Measurements from ENCODE around the gene SON.
A peak's percentile ranks its signal among the peaks of the same experiment; 100 is the strongest.

The SON gene

GRCh38 chr21:33587792-33588484 lies 45.1 kb downstream of the SON start:
- Histone ChIP-seq H3K4me3 (ENCODE audit: low read length in 2 of 2) (peak overlapping the region; percentile 91 to 95), H3K4ac (ENCODE audit: low read length) (no peak overlapping the region), H4K8ac (ENCODE audit: low read depth, low read length) (peak overlapping the region; percentile 65), H2BK120ac (ENCODE audit: low read depth, low read length) (no peak overlapping the region), H2AFZ (ENCODE audit: low read length) (peak overlapping the region; percentile 95), H3K9ac (ENCODE audit: low read depth, low read length, poor library complexity) (peak overlapping the region; percentile 91), H3K27me3 (ENCODE audit: control insufficient read depth in 3 of 3, insufficient read depth in 3 of 3, low read depth in 1 of 3, low read length in 3 of 3) (no peaks in the 10 kb centered on the region), H2BK12ac (ENCODE audit: low read length) (no peak overlapping the region), H3K36me3 (replicated peaks in 1 of 2; ENCODE audit: control insufficient read depth in 2 of 2, insufficient read depth in 2 of 2, low read length in 2 of 2) (peaks cover 3 to 49% of the 10 kb centered on the region in 2 donors), H2BK5ac (ENCODE audit: low read length) (peak overlapping the region; percentile 82), H3K14ac (ENCODE audit: low read length) (peak overlapping the region; percentile 82), H2BK15ac (ENCODE audit: low read length) (peak overlapping the region; percentile 58), H3K27ac (replicated peaks; ENCODE audit: low read length) (peak overlapping the region; percentile 77), H4K91ac (ENCODE audit: low read depth, low read length, poor library complexity) (no peak overlapping the region), H3K4me1 (ENCODE audit: control insufficient read depth in 2 of 2, insufficient read depth in 1 of 2, low read depth in 1 of 2, low read length in 2 of 2) (peaks cover 4 to 7% of the 10 kb centered on the region in 2 donors), H2AK5ac (ENCODE audit: low read depth, low read length) (peak overlapping the region; percentile 75), H3K9me3 (replicated peaks in 1 of 2; ENCODE audit: control insufficient read depth in 2 of 2, insufficient read depth in 1 of 2, low read depth in 1 of 2, low read length in 2 of 2) (peaks cover 1 to 5% of the 10 kb centered on the region in 2 donors), H3K18ac (ENCODE audit: low read length) (peak overlapping the region; percentile 94), H3K79me1 (ENCODE audit: low read depth, low read length) (peaks cover 4% of the 10 kb centered on the region), H3K4me2 (ENCODE audit: insufficient read depth, low read length, poor library complexity, severe bottlenecking) (peak overlapping the region; percentile 89), H3K23ac (ENCODE audit: low read depth, low read length, poor library complexity) (peak overlapping the region; percentile 98)
- DNase-seq (ENCODE audit: low spot score): peak; percentile 23
- WGBS, 2 donors (ENCODE audit: extremely low coverage in 2 of 2, insufficient read length in 2 of 2, insufficient replicate concordance in 1 of 2): no CpG with 5 or more reads among the region's 57 CpGs

- H3K23ac ChIP-seq (ENCODE audit: low read depth, low read length, poor library complexity): peak within 1 kb of the TSS; percentile 98
- H3K14ac ChIP-seq (ENCODE audit: low read length): peak within 1 kb of the TSS; percentile 82
- no peak within 1 kb of the TSS for H4K91ac ChIP-seq (ENCODE audit: low read depth, low read length, poor library complexity)
- H2BK15ac ChIP-seq (ENCODE audit: low read length): peak within 1 kb of the TSS; percentile 58
- H4K8ac ChIP-seq (ENCODE audit: low read depth, low read length): peak within 1 kb of the TSS; percentile 65
- peaks cover 4 to 7% of the 10 kb centered on the region in 2 donors for H3K4me1 ChIP-seq (ENCODE audit: control insufficient read depth in 2 of 2, insufficient read depth in 1 of 2, low read depth in 1 of 2, low read length in 2 of 2)
- H3K9me3 ChIP-seq (replicated peaks in 1 of 2; ENCODE audit: control insufficient read depth in 2 of 2, insufficient read depth in 1 of 2, low read depth in 1 of 2, low read length in 2 of 2): peaks cover 1 to 5% of the 10 kb centered on the region in 2 donors
- peak within 1 kb of the TSS; percentile 95 for H2AFZ ChIP-seq (ENCODE audit: low read length)
- H3K79me1 ChIP-seq (ENCODE audit: low read depth, low read length): peaks cover 4% of the 10 kb centered on the region
- peak within 1 kb of the TSS; percentile 77 for H3K27ac ChIP-seq (replicated peaks; ENCODE audit: low read length)
- H3K36me3 ChIP-seq (replicated peaks in 1 of 2; ENCODE audit: control insufficient read depth in 2 of 2, insufficient read depth in 2 of 2, low read length in 2 of 2): peaks cover 3 to 45% of the 10 kb centered on the region in 2 donors
- H2BK5ac ChIP-seq (ENCODE audit: low read length): peak within 1 kb of the TSS; percentile 82
- H2BK120ac ChIP-seq (ENCODE audit: low read depth, low read length): no peak within 1 kb of the TSS
- no peaks in the 10 kb centered on the region for H3K27me3 ChIP-seq (ENCODE audit: control insufficient read depth in 3 of 3, insufficient read depth in 3 of 3, low read depth in 1 of 3, low read length in 3 of 3)
- H3K4me3 ChIP-seq (ENCODE audit: low read length in 2 of 2): peak within 1 kb of the TSS; percentile 91 to 95
- peak within 1 kb of the TSS; percentile 94 for H3K18ac ChIP-seq (ENCODE audit: low read length)
- no peak within 1 kb of the TSS for H2BK12ac ChIP-seq (ENCODE audit: low read length)
- WGBS, 2 donors (ENCODE audit: extremely low coverage in 2 of 2, insufficient read length in 2 of 2, insufficient replicate concordance in 1 of 2): no CpG with 5 or more reads among the region's 78 CpGs
- peak within 1 kb of the TSS; percentile 75 for H2AK5ac ChIP-seq (ENCODE audit: low read depth, low read length)
- no peak within 1 kb of the TSS for H3K4ac ChIP-seq (ENCODE audit: low read length)
- peak within 1 kb of the TSS; percentile 91 for H3K9ac ChIP-seq (ENCODE audit: low read depth, low read length, poor library complexity)
- peak; percentile 90 for DNase-seq (ENCODE audit: low spot score)
- peak within 1 kb of the TSS; percentile 89 for H3K4me2 ChIP-seq (ENCODE audit: insufficient read depth, low read length, poor library complexity, severe bottlenecking)
These were observed 45.9 kb downstream of the SON start, which contains the start of gene DONSON for GRCh38 chr21:33588485-33589335. Gene DONSON (minus strand): TSS chr21:33588684. CDS start chr21:33588641, 43 bp downstream.

GRCh38 chr21:33598051-33598450 lies 55.2 kb downstream of the SON start:
- Histone ChIP-seq H2AK5ac (ENCODE audit: low read depth, low read length) (no peak overlapping the region), H3K27me3 (ENCODE audit: control insufficient read depth in 3 of 3, insufficient read depth in 3 of 3, low read depth in 1 of 3, low read length in 3 of 3) (no peaks in the 10 kb centered on the region), H3K9me3 (replicated peaks in 1 of 2; ENCODE audit: control insufficient read depth in 2 of 2, insufficient read depth in 1 of 2, low read depth in 1 of 2, low read length in 2 of 2) (no peaks in the 10 kb centered on the region), H3K79me1 (ENCODE audit: low read depth, low read length) (no peaks in the 10 kb centered on the region), H2BK15ac (ENCODE audit: low read length) (no peak overlapping the region), H2BK120ac (ENCODE audit: low read depth, low read length) (no peak overlapping the region), H2AFZ (ENCODE audit: low read length) (no peak overlapping the region), H3K4me3 (ENCODE audit: low read length in 2 of 2) (no peak overlapping the region), H2BK5ac (ENCODE audit: low read length) (no peak overlapping the region), H3K23ac (ENCODE audit: low read depth, low read length, poor library complexity) (no peak overlapping the region), H3K4me2 (ENCODE audit: insufficient read depth, low read length, poor library complexity, severe bottlenecking) (no peak overlapping the region), H2BK12ac (ENCODE audit: low read length) (no peak overlapping the region), H3K4ac (ENCODE audit: low read length) (no peak overlapping the region), H3K4me1 (ENCODE audit: control insufficient read depth in 2 of 2, insufficient read depth in 1 of 2, low read depth in 1 of 2, low read length in 2 of 2) (no peaks in the 10 kb centered on the region), H4K8ac (ENCODE audit: low read depth, low read length) (no peak overlapping the region), H3K9ac (ENCODE audit: low read depth, low read length, poor library complexity) (no peak overlapping the region), H3K14ac (ENCODE audit: low read length) (no peak overlapping the region), H3K27ac (replicated peaks; ENCODE audit: low read length) (no peak overlapping the region), H3K18ac (ENCODE audit: low read length) (no peak overlapping the region), H3K36me3 (replicated peaks in 1 of 2; ENCODE audit: control insufficient read depth in 2 of 2, insufficient read depth in 2 of 2, low read length in 2 of 2) (peaks cover 20 to 86% of the 10 kb centered on the region in 2 donors), H4K91ac (ENCODE audit: low read depth, low read length, poor library complexity) (no peak overlapping the region)
- WGBS, 2 donors (ENCODE audit: extremely low coverage in 2 of 2, insufficient read length in 2 of 2, insufficient replicate concordance in 1 of 2): no CpG with 5 or more reads among the region's 1 CpG
- DNase-seq (ENCODE audit: low spot score): no peak

GRCh38 chr21:33608559-33608958 lies 65.7 kb downstream of the SON start:
- Histone ChIP-seq H2BK5ac (ENCODE audit: low read length) (no peak overlapping the region), H3K4ac (ENCODE audit: low read length) (no peak overlapping the region), H3K4me1 (ENCODE audit: control insufficient read depth in 2 of 2, insufficient read depth in 1 of 2, low read depth in 1 of 2, low read length in 2 of 2) (no peaks in the 10 kb centered on the region), H3K18ac (ENCODE audit: low read length) (no peak overlapping the region), H2BK120ac (ENCODE audit: low read depth, low read length) (no peak overlapping the region), H3K9me3 (replicated peaks in 1 of 2; ENCODE audit: control insufficient read depth in 2 of 2, insufficient read depth in 1 of 2, low read depth in 1 of 2, low read length in 2 of 2) (no peaks in the 10 kb centered on the region), H2AK5ac (ENCODE audit: low read depth, low read length) (no peak overlapping the region), H3K79me1 (ENCODE audit: low read depth, low read length) (no peaks in the 10 kb centered on the region), H3K27ac (replicated peaks; ENCODE audit: low read length) (no peak overlapping the region), H3K23ac (ENCODE audit: low read depth, low read length, poor library complexity) (no peak overlapping the region), H4K8ac (ENCODE audit: low read depth, low read length) (no peak overlapping the region), H3K14ac (ENCODE audit: low read length) (no peak overlapping the region), H3K9ac (ENCODE audit: low read depth, low read length, poor library complexity) (no peak overlapping the region), H4K91ac (ENCODE audit: low read depth, low read length, poor library complexity) (no peak overlapping the region), H2AFZ (ENCODE audit: low read length) (no peak overlapping the region), H3K4me2 (ENCODE audit: insufficient read depth, low read length, poor library complexity, severe bottlenecking) (no peak overlapping the region), H2BK15ac (ENCODE audit: low read length) (no peak overlapping the region), H2BK12ac (ENCODE audit: low read length) (no peak overlapping the region), H3K4me3 (ENCODE audit: low read length in 2 of 2) (no peak overlapping the region), H3K27me3 (ENCODE audit: control insufficient read depth in 3 of 3, insufficient read depth in 3 of 3, low read depth in 1 of 3, low read length in 3 of 3) (no peaks in the 10 kb centered on the region), H3K36me3 (replicated peaks in 1 of 2; ENCODE audit: control insufficient read depth in 2 of 2, insufficient read depth in 2 of 2, low read length in 2 of 2) (peaks cover 3 to 75% of the 10 kb centered on the region in 2 donors)
- DNase-seq (ENCODE audit: low spot score): no peak
- WGBS, 2 donors (ENCODE audit: extremely low coverage in 2 of 2, insufficient read length in 2 of 2, insufficient replicate concordance in 1 of 2): no CpG with 5 or more reads among the region's 1 CpG
